Immature natural killer cell (primary cell): Measurements from ENCODE around the gene GGT1. TPM values are rescaled to one million over a fixed set of nuclear protein-coding genes. Genes with fewer than 3 reads are reported as not detected.
A peak's percentile ranks its signal among the peaks of the same experiment; 100 is the strongest.
"Not testable (repeated sequence)": the region's sequence is repeated elsewhere in the genome, so short reads cannot be mapped to it uniquely, and the experiment has no call there.

Source experiments
- DNase-seq, 3 donors: peaks; one replicate each; pipeline ENCODE4 v3.0.0; 2022; ENCODE audit warnings: mixed read lengths in 1 of 3
- H3K27ac Mint-ChIP-seq, 6 donors: one replicate each; pipeline ENCODE4 v1.8.0; 2020; ENCODE audit warnings: mixed read lengths in 6 of 6, mild to moderate bottlenecking in 5 of 6, inconsistent platforms in 4 of 6, moderate library complexity in 3 of 6
- H3K27me3 Mint-ChIP-seq, 3 donors: one replicate each; pipeline ENCODE4 v1.8.0; 2020 to 2021; ENCODE audit warnings: low read depth in 3 of 3, mild to moderate bottlenecking in 3 of 3, mixed read lengths in 3 of 3, moderate library complexity in 3 of 3, inconsistent platforms in 1 of 3
- H3K36me3 Mint-ChIP-seq, 3 donors: one replicate each; pipeline ENCODE4 v1.8.0; 2020; ENCODE audit warnings: mixed read lengths in 3 of 3, inconsistent platforms in 2 of 3, mild to moderate bottlenecking in 2 of 3
- H3K4me1 Mint-ChIP-seq, 2 donors: one replicate each; pipeline ENCODE4 v1.8.0; 2020; ENCODE audit warnings: inconsistent platforms in 2 of 2, mild to moderate bottlenecking in 2 of 2, mixed read lengths in 2 of 2, moderate library complexity in 1 of 2
- H3K4me3 Mint-ChIP-seq, 5 donors: one replicate each; pipeline ENCODE4 v1.8.0; 2020; ENCODE audit warnings: mild to moderate bottlenecking in 5 of 5, mixed read lengths in 5 of 5, inconsistent platforms in 3 of 5, moderate library complexity in 3 of 5
- H3K9me3 Mint-ChIP-seq, 6 donors: one replicate each; pipeline ENCODE4 v1.8.0; 2020; ENCODE audit warnings: mild to moderate bottlenecking in 6 of 6, mixed read lengths in 6 of 6, inconsistent platforms in 4 of 6, moderate library complexity in 3 of 6
- polyA plus RNA-seq, 3 donors: library from polyadenylated mRNA; unstranded; fragments of 300-500 nt; fragmentation: Illumina TruSeq; gene quantifications; one replicate each; pipeline ENCODE4 v1.2.3, GENCODE V29; 2021

GGT1 gene
- polyA plus RNA-seq, 3 donors from 2014 or later: 1.2 to 4.8 TPM; not detected in 1

- H3K9me3 Mint-ChIP-seq, H3K27me3 Mint-ChIP-seq, H3K27ac Mint-ChIP-seq, H3K4me1 Mint-ChIP-seq, H3K36me3 Mint-ChIP-seq, H3K4me3 Mint-ChIP-seq: not testable (repeated sequence)
- DNase-seq: peak; percentile 37 to 49 (median 40)
Observed at GRCh38 chr22:24650884-24651283, 47.9 kb downstream of the GGT1 start.

- not testable (repeated sequence) for H3K4me1 Mint-ChIP-seq, H3K36me3 Mint-ChIP-seq, H3K27ac Mint-ChIP-seq
Observed at GRCh38 chr22:24665395-24665794, 62.4 kb downstream of the GGT1 start.

GRCh38 chr22:24667904-24668303 lies 64.9 kb downstream of the GGT1 start:
- H3K36me3 Mint-ChIP-seq, DNase-seq, H3K4me1 Mint-ChIP-seq, H3K4me3 Mint-ChIP-seq, H3K27ac Mint-ChIP-seq, H3K9me3 Mint-ChIP-seq, H3K27me3 Mint-ChIP-seq: not testable (repeated sequence)

More at GRCh38 chr22:24665395-24665794, 62.4 kb downstream of the GGT1 start:
- H3K27me3 Mint-ChIP-seq, H3K4me3 Mint-ChIP-seq, DNase-seq, H3K9me3 Mint-ChIP-seq: not testable (repeated sequence)

GRCh38 chr22:24672532-24672931 lies 69.5 kb downstream of the GGT1 start:
- DNase-seq, H3K4me3 Mint-ChIP-seq, H3K27ac Mint-ChIP-seq, H3K4me1 Mint-ChIP-seq, H3K9me3 Mint-ChIP-seq, H3K36me3 Mint-ChIP-seq, H3K27me3 Mint-ChIP-seq: not testable (repeated sequence)

Other genes with a start within 250 kb of the GGT1 start
- 1 to 10 TPM; 4.6 to 6.8 (median 5.3) TPM for gene ADORA2A, start 175.6 kb upstream of the GGT1 start, polyA plus RNA-seq
- not detected for gene UPB1, start 107.9 kb upstream of the GGT1 start, polyA plus RNA-seq
- gene GUCD1, start 48.1 kb upstream of the GGT1 start, polyA plus RNA-seq: 10 to 100 TPM; 41.1 to 65.1 (median 64.1) TPM
- 100 to 1,000 TPM in 2 of 3 donors, 10 to 100 TPM in 1; 56.6 to 116 (median 113) TPM for gene SNRPD3, start 47.2 kb upstream of the GGT1 start, polyA plus RNA-seq
- 1 to 10 TPM; 2.1 to 2.9 (median 2.7) TPM for gene LRRC75B, start 10.1 kb upstream of the GGT1 start, polyA plus RNA-seq
- gene PIWIL3, start 171.5 kb downstream of the GGT1 start, polyA plus RNA-seq: not detected
- gene SGSM1, start 203.0 kb downstream of the GGT1 start, polyA plus RNA-seq: 1 to 10 TPM; 1.5 to 3.9 (median 2.4) TPM